ENCODE data around the gene KRTAP10-6.
"Not testable (repeated sequence)": the region's sequence is repeated elsewhere in the genome, so short reads cannot be mapped to it uniquely, and the experiment has no call there.

Gene KRTAP10-6

GRCh38 chr21:44573630-44574456, 18.5 kb downstream of the KRTAP10-6 start, which contains the start of gene KRTAP10-4:
KRTAP10-4 (plus strand) TSS chr21:44573729; CDS start chr21:44573759, 30 bp downstream.
- 83% methylated on average over 19 of the region's 25 CpGs for WGBS
- not testable (repeated sequence) for H2AFZ ChIP-seq (ENCODE audit: low read depth, low read length); H4K91ac ChIP-seq (ENCODE audit: low read length); H3K4me1 ChIP-seq (ENCODE audit: control insufficient read depth, insufficient read depth, low read depth, low read length); H3K27ac ChIP-seq (ENCODE audit: low read length, poor library complexity, severe bottlenecking); H3K4me2 ChIP-seq (ENCODE audit: low read length, poor library complexity, severe bottlenecking); H2BK120ac ChIP-seq (ENCODE audit: low read depth, low read length); DNase-seq; H2BK5ac ChIP-seq (ENCODE audit: low read depth, low read length, poor library complexity, severe bottlenecking); H2BK15ac ChIP-seq (ENCODE audit: low read depth, poor library complexity, severe bottlenecking); H3K23ac ChIP-seq (ENCODE audit: low read length in 2 of 2); H3K18ac ChIP-seq (ENCODE audit: low read depth in 1 of 2, low read length in 2 of 2); H3K4ac ChIP-seq (ENCODE audit: low read depth in 1 of 2, low read length in 2 of 2); H2AK5ac ChIP-seq (ENCODE audit: low read length, severe bottlenecking); H3K27me3 ChIP-seq (ENCODE audit: control insufficient read depth in 1 of 2, insufficient read depth in 1 of 2, low read length in 2 of 2); H4K8ac ChIP-seq (ENCODE audit: low read length); H3K79me1 ChIP-seq (replicated peaks; ENCODE audit: low read length, poor library complexity, severe bottlenecking); H2BK12ac ChIP-seq (ENCODE audit: low read length in 2 of 2); H3K9ac ChIP-seq (ENCODE audit: low read length); H3K36me3 ChIP-seq (ENCODE audit: control insufficient read depth in 1 of 2, insufficient read depth in 2 of 2, low read depth in 1 of 2, low read length in 2 of 2); H3K14ac ChIP-seq (ENCODE audit: low read length in 2 of 2)
- H3K9me3 ChIP-seq (ENCODE audit: control insufficient read depth, low read length) = peaks cover 37% of the 10 kb centered on the region
- peak within 1 kb of the TSS in 1 of 2 experiments; percentile 22 for H3K4me3 ChIP-seq (ENCODE audit: insufficient read depth in 1 of 2, low read depth in 1 of 2, low read length in 2 of 2)

GRCh38 chr21:44572959-44573583, 19.2 kb downstream of the KRTAP10-6 start:
- WGBS = 86% methylated on average over 15 of the region's 15 CpGs
- H2AFZ ChIP-seq (ENCODE audit: low read depth, low read length) = no peak overlapping the region
- DNase-seq = peak; percentile 0

GRCh38 chr21:44571844-44572782, 20.2 kb downstream of the KRTAP10-6 start:
- Histone ChIP-seq H2BK12ac (ENCODE audit: low read length in 2 of 2) (no peak overlapping the region), H3K9ac (ENCODE audit: low read length) (no peak overlapping the region), H3K4ac (ENCODE audit: low read depth in 1 of 2, low read length in 2 of 2) (no peak overlapping the region), H2BK120ac (ENCODE audit: low read depth, low read length) (no peak overlapping the region), H3K4me3 (ENCODE audit: insufficient read depth in 1 of 2, low read depth in 1 of 2, low read length in 2 of 2) (no peak overlapping the region), H3K9me3 (ENCODE audit: control insufficient read depth, low read length) (peaks cover 25% of the 10 kb centered on the region), H4K91ac (ENCODE audit: low read length) (no peak overlapping the region), H4K8ac (ENCODE audit: low read length) (no peak overlapping the region), H2AFZ (ENCODE audit: low read depth, low read length) (no peak overlapping the region), H2AK5ac (ENCODE audit: low read length, severe bottlenecking) (no peak overlapping the region), H3K14ac (ENCODE audit: low read length in 2 of 2) (no peak overlapping the region), H3K18ac (ENCODE audit: low read depth in 1 of 2, low read length in 2 of 2) (no peak overlapping the region), H3K36me3 (ENCODE audit: control insufficient read depth in 1 of 2, insufficient read depth in 2 of 2, low read depth in 1 of 2, low read length in 2 of 2) (no peaks in the 10 kb centered on the region), H3K4me2 (ENCODE audit: low read length, poor library complexity, severe bottlenecking) (no peak overlapping the region), H3K27me3 (ENCODE audit: control insufficient read depth in 1 of 2, insufficient read depth in 1 of 2, low read length in 2 of 2) (no peaks in the 10 kb centered on the region), H3K4me1 (ENCODE audit: control insufficient read depth, insufficient read depth, low read depth, low read length) (no peaks in the 10 kb centered on the region), H3K79me1 (replicated peaks; ENCODE audit: low read length, poor library complexity, severe bottlenecking) (no peaks in the 10 kb centered on the region), H3K27ac (ENCODE audit: low read length, poor library complexity, severe bottlenecking) (no peak overlapping the region), H2BK15ac (ENCODE audit: low read depth, poor library complexity, severe bottlenecking) (no peak overlapping the region), H2BK5ac (ENCODE audit: low read depth, low read length, poor library complexity, severe bottlenecking) (no peak overlapping the region), H3K23ac (ENCODE audit: low read length in 2 of 2) (no peak overlapping the region)
- 86% methylated on average over 39 of the region's 40 CpGs for WGBS
- DNase-seq = no peak

More at GRCh38 chr21:44572959-44573583, 19.2 kb downstream of the KRTAP10-6 start:
- Histone ChIP-seq H3K27me3 (ENCODE audit: control insufficient read depth in 1 of 2, insufficient read depth in 1 of 2, low read length in 2 of 2) (no peaks in the 10 kb centered on the region), H3K27ac (ENCODE audit: low read length, poor library complexity, severe bottlenecking) (no peak overlapping the region), H2BK120ac (ENCODE audit: low read depth, low read length) (no peak overlapping the region), H4K8ac (ENCODE audit: low read length) (no peak overlapping the region), H2BK5ac (ENCODE audit: low read depth, low read length, poor library complexity, severe bottlenecking) (no peak overlapping the region), H3K9ac (ENCODE audit: low read length) (no peak overlapping the region), H3K36me3 (ENCODE audit: control insufficient read depth in 1 of 2, insufficient read depth in 2 of 2, low read depth in 1 of 2, low read length in 2 of 2) (no peaks in the 10 kb centered on the region), H3K4me1 (ENCODE audit: control insufficient read depth, insufficient read depth, low read depth, low read length) (no peaks in the 10 kb centered on the region), H3K18ac (ENCODE audit: low read depth in 1 of 2, low read length in 2 of 2) (no peak overlapping the region), H3K23ac (ENCODE audit: low read length in 2 of 2) (no peak overlapping the region), H3K4ac (ENCODE audit: low read depth in 1 of 2, low read length in 2 of 2) (no peak overlapping the region), H3K9me3 (ENCODE audit: control insufficient read depth, low read length) (peaks cover 31% of the 10 kb centered on the region), H3K79me1 (replicated peaks; ENCODE audit: low read length, poor library complexity, severe bottlenecking) (no peaks in the 10 kb centered on the region), H3K4me3 (ENCODE audit: insufficient read depth in 1 of 2, low read depth in 1 of 2, low read length in 2 of 2) (peak overlapping the region in 1 of 2 experiments; percentile 22), H3K14ac (ENCODE audit: low read length in 2 of 2) (no peak overlapping the region), H2BK15ac (ENCODE audit: low read depth, poor library complexity, severe bottlenecking) (no peak overlapping the region), H2AK5ac (ENCODE audit: low read length, severe bottlenecking) (no peak overlapping the region), H2BK12ac (ENCODE audit: low read length in 2 of 2) (no peak overlapping the region), H4K91ac (ENCODE audit: low read length) (no peak overlapping the region), H3K4me2 (ENCODE audit: low read length, poor library complexity, severe bottlenecking) (no peak overlapping the region)
